Activated naive CD4-positive, alpha-beta T cell treated with anti-CD3 and anti-CD28 coated beads, Interleukin-2, amount 50 U/mL, for 24 hours (primary cell): ENCODE measurements around the gene CREB5.

Source experiments
- H3K27ac Mint-ChIP-seq: one replicate; pipeline ENCODE4 v1.8.0; 2021; ENCODE audit warnings: mild to moderate bottlenecking, mixed read lengths
- H3K27me3 Mint-ChIP-seq: one replicate; pipeline ENCODE4 v1.8.0; 2021; ENCODE audit warnings: mixed read lengths
- H3K36me3 Mint-ChIP-seq: one replicate; pipeline ENCODE4 v1.8.0; 2021; ENCODE audit warnings: mixed read lengths
- H3K4me1 Mint-ChIP-seq: one replicate; pipeline ENCODE4 v1.8.0; 2021; ENCODE audit warnings: mixed read lengths
- H3K4me3 Mint-ChIP-seq: one replicate; pipeline ENCODE4 v1.8.0; 2021; ENCODE audit warnings: mild to moderate bottlenecking, mixed read lengths
- H3K9me3 Mint-ChIP-seq: one replicate; pipeline ENCODE4 v1.8.0; 2021; ENCODE audit warnings: mixed read lengths

Gene CREB5

GRCh38 chr7:28641752-28642545 lies 229.6 kb downstream of the CREB5 start:
- H3K27ac Mint-ChIP-seq = no peak overlapping the region
- no peak overlapping the region for H3K4me3 Mint-ChIP-seq
- no peaks in the 10 kb centered on the region for H3K9me3 Mint-ChIP-seq
- peaks cover 2% of the 10 kb centered on the region for H3K27me3 Mint-ChIP-seq
- no peaks in the 10 kb centered on the region for H3K36me3 Mint-ChIP-seq
- H3K4me1 Mint-ChIP-seq = no peaks in the 10 kb centered on the region

DNA sequence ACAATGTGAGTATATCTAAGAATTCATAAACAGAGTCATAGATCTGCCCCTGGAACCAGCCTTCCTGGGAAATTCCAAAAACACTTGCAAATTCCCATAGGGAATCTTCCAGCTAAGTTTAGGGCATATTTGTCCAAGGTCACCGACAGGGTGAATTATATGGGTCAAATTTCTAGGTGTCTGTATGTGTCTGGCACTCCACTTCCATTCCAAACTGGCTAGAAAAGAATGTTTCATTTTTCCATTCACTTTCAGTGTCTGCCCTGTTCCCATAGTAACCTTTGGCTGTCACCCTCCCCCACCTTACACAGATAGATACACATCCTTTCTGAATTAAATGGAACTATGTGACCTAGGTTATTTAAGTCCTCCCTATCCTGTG lies 230.9 kb downstream of the CREB5 start:
- no peaks in the 10 kb centered on the region for H3K36me3 Mint-ChIP-seq
- H3K4me1 Mint-ChIP-seq = no peaks in the 10 kb centered on the region
- H3K27ac Mint-ChIP-seq = no peak overlapping the region
- H3K4me3 Mint-ChIP-seq = no peak overlapping the region
- H3K27me3 Mint-ChIP-seq = no peaks in the 10 kb centered on the region
- no peaks in the 10 kb centered on the region for H3K9me3 Mint-ChIP-seq

DNA sequence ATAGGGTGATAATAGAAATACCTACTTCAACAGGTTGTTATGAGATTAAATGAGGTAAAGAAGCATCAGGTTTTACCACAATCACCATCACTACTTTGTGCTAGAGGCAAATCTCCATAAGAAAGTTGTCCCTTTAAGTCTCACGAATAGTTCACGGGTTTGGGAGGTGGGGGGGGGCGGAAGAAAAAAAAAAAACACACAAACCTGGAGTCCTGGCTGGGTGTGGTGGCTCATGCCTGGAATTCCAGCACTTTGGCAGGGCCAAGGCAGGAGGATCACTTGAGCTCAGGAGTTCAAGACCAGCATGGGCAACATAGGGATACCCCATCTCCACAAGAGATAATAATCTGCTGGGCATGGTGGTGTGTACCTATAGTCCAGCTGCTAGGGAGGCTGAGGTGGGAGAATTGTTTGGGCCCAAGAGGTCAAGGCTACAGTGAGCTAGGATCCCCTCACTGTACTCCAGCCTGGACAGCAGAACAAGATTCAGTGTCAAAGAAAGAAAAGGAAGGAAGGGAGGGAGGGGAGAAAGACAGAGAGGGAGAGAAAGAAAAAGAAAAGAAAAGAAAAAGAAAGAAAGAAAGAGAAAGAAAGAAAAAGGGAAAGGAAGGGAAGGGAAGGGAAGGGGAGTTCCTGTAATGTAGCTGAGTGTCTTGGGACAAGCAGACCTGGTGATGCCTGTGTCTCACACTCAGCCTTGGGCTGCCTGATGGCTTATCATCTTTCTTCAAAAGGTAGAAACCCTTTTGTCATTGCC lies 231.4 kb downstream of the CREB5 start:
- no peaks in the 10 kb centered on the region for H3K27me3 Mint-ChIP-seq
- no peak overlapping the region for H3K4me3 Mint-ChIP-seq
- no peaks in the 10 kb centered on the region for H3K4me1 Mint-ChIP-seq
- H3K9me3 Mint-ChIP-seq = no peaks in the 10 kb centered on the region
- no peak overlapping the region for H3K27ac Mint-ChIP-seq
- no peaks in the 10 kb centered on the region for H3K36me3 Mint-ChIP-seq

GRCh38 chr7:28645866-28646265 lies 233.5 kb downstream of the CREB5 start:
- H3K4me3 Mint-ChIP-seq = no peak overlapping the region
- H3K27ac Mint-ChIP-seq = no peak overlapping the region
- H3K27me3 Mint-ChIP-seq = no peaks in the 10 kb centered on the region
- no peaks in the 10 kb centered on the region for H3K4me1 Mint-ChIP-seq
- no peaks in the 10 kb centered on the region for H3K36me3 Mint-ChIP-seq
- H3K9me3 Mint-ChIP-seq = no peaks in the 10 kb centered on the region

- no peaks in the 10 kb centered on the region for H3K4me1 Mint-ChIP-seq
- H3K36me3 Mint-ChIP-seq = no peaks in the 10 kb centered on the region
- H3K9me3 Mint-ChIP-seq = no peaks in the 10 kb centered on the region
- H3K27me3 Mint-ChIP-seq = no peaks in the 10 kb centered on the region
- no peak overlapping the region for H3K4me3 Mint-ChIP-seq
- no peak overlapping the region for H3K27ac Mint-ChIP-seq
These were observed 234.2 kb downstream of the CREB5 start for GRCh38 chr7:28646376-28647075.

DNA sequence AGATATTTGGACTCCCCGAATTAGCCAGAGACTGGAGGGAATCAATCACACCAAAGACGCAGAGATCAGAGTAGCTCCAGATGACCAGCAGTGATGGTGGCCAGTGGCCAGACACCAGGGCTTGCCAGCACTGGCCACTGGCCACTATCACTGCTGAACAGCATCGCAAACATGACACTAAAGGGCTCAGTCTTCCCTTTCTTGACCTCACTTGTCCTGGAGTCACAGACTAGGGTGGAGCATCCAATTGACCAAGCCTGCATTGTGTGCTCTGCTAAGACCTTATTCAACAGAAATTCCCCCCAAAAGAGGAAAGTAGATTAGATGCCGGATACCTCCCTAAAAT lies 234.7 kb downstream of the CREB5 start:
- no peaks in the 10 kb centered on the region for H3K36me3 Mint-ChIP-seq
- H3K9me3 Mint-ChIP-seq = no peaks in the 10 kb centered on the region
- H3K4me1 Mint-ChIP-seq = no peaks in the 10 kb centered on the region
- H3K4me3 Mint-ChIP-seq = no peak overlapping the region
- no peaks in the 10 kb centered on the region for H3K27me3 Mint-ChIP-seq
- H3K27ac Mint-ChIP-seq = no peak overlapping the region

DNA sequence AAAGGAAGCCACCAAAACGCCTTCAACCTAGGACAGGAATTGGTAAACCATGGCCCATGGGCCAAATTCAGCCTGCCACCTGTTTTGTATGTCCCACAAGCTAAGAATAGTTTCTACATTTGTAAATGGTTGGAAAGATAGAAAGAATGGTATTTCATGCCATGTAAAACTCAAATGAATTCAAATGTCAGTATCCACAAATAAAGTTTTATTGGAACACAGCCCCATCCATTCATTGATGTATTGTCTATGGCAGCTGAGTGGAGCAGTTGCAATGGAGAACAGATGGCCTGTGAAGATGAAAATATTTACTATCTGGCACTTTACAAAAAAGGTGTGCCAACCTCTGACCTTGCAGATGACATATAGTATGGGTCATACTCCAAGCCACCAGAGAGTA lies 236.9 kb downstream of the CREB5 start:
- Mint-ChIP-seq H3K27ac (no peak overlapping the region), H3K27me3 (no peaks in the 10 kb centered on the region), H3K36me3 (no peaks in the 10 kb centered on the region), H3K9me3 (no peaks in the 10 kb centered on the region), H3K4me1 (no peaks in the 10 kb centered on the region), H3K4me3 (no peak overlapping the region)

GRCh38 chr7:28649811-28650210 lies 237.5 kb downstream of the CREB5 start:
- Mint-ChIP-seq H3K27ac (no peak overlapping the region), H3K27me3 (no peaks in the 10 kb centered on the region), H3K4me3 (no peak overlapping the region), H3K36me3 (no peaks in the 10 kb centered on the region), H3K9me3 (no peaks in the 10 kb centered on the region), H3K4me1 (no peaks in the 10 kb centered on the region)

- no peaks in the 10 kb centered on the region for H3K9me3 Mint-ChIP-seq
- no peak overlapping the region for H3K4me3 Mint-ChIP-seq
- H3K4me1 Mint-ChIP-seq = no peaks in the 10 kb centered on the region
- no peak overlapping the region for H3K27ac Mint-ChIP-seq
- peaks cover 4% of the 10 kb centered on the region for H3K27me3 Mint-ChIP-seq
- peaks cover 1% of the 10 kb centered on the region for H3K36me3 Mint-ChIP-seq
These were observed 241.8 kb downstream of the CREB5 start for GRCh38 chr7:28654110-28654509.

DNA sequence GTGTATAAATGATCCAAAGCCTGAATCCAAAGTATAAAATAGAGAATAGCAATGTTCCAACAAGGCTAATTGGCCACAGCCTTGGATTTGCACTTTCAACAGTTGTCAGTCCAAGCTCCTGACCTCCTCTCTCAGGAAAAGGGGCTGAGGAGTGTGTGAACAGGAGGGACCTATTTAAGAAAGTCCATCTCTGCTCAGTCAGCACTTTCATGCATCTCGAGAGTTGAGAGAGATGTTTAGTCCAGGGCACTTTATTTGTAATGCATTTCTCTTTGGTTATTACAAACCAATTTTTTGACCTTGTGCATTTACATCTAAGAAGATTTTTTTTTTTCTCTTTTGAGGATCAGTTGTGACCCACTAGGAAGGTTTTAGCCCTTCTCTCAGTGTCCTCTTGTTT lies 244.2 kb downstream of the CREB5 start:
- Mint-ChIP-seq H3K27me3 (peaks cover 6% of the 10 kb centered on the region), H3K4me1 (peaks cover 1% of the 10 kb centered on the region), H3K9me3 (peaks cover 3% of the 10 kb centered on the region), H3K4me3 (no peak overlapping the region), H3K27ac (no peak overlapping the region), H3K36me3 (peaks cover 3% of the 10 kb centered on the region)

DNA sequence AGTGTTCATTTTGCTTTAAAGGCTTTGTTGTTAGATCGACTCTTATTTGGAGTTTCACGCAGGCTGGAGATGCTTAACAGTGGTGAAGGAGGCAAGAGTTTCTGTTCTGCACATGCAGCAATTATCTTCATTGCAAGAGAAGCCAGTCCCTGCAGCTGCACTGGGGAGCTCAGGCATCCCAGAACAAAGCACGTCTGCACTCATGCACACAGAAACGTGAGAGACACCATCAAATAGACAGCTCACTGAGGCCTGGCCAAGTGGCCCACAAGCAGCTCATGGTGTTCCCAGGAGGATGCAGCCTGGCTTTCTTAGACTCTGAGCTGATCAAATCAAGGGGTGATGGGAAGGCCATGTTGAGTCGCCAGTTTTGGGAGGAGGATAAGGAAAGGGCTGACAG lies 246.1 kb downstream of the CREB5 start:
- peaks cover 5% of the 10 kb centered on the region for H3K36me3 Mint-ChIP-seq
- no peak overlapping the region for H3K27ac Mint-ChIP-seq
- H3K27me3 Mint-ChIP-seq = peaks cover 15% of the 10 kb centered on the region
- peaks cover 7% of the 10 kb centered on the region for H3K4me1 Mint-ChIP-seq
- H3K9me3 Mint-ChIP-seq = peaks cover 6% of the 10 kb centered on the region
- H3K4me3 Mint-ChIP-seq = no peak overlapping the region

GRCh38 chr7:28660132-28660531 lies 247.8 kb downstream of the CREB5 start:
- Mint-ChIP-seq H3K36me3 (peaks cover 5% of the 10 kb centered on the region), H3K4me3 (no peak overlapping the region), H3K9me3 (peaks cover 12% of the 10 kb centered on the region), H3K27ac (no peak overlapping the region), H3K27me3 (peaks cover 22% of the 10 kb centered on the region), H3K4me1 (peaks cover 7% of the 10 kb centered on the region)

- H3K4me3 Mint-ChIP-seq = no peak overlapping the region
- H3K4me1 Mint-ChIP-seq = peaks cover 7% of the 10 kb centered on the region
- H3K9me3 Mint-ChIP-seq = peaks cover 12% of the 10 kb centered on the region
- no peak overlapping the region for H3K27ac Mint-ChIP-seq
- peaks cover 25% of the 10 kb centered on the region for H3K27me3 Mint-ChIP-seq
- peaks cover 5% of the 10 kb centered on the region for H3K36me3 Mint-ChIP-seq
These were observed 249.7 kb downstream of the CREB5 start for GRCh38 chr7:28661826-28662595.

DNA sequence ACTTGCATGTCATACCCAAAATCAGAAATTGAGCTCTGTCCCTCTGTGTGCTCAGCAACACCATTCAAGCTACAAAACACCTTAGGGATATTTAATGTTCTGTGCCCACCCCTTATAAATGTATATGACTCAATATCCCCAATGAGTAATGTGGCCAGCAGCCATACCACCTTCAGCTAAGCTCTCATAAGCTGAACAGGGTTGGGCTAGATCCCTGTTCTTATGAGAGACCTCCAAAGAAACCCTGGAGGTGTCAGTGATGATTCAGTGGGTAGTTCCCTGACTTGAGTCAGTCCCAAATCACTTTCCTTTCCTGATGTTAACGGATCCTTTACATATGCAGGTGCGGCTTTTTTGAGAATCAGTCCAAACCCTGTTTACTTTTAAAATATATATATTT lies 253.8 kb downstream of the CREB5 start:
- Mint-ChIP-seq H3K4me3 (no peak overlapping the region), H3K36me3 (peaks cover 4% of the 10 kb centered on the region), H3K27ac (no peak overlapping the region)

GRCh38 chr7:28668085-28668484 lies 255.8 kb downstream of the CREB5 start:
- no peak overlapping the region for H3K4me3 Mint-ChIP-seq
- H3K4me1 Mint-ChIP-seq = no peaks in the 10 kb centered on the region
- peaks cover 9% of the 10 kb centered on the region for H3K27me3 Mint-ChIP-seq
- no peak overlapping the region for H3K27ac Mint-ChIP-seq
- peaks cover 6% of the 10 kb centered on the region for H3K9me3 Mint-ChIP-seq
- H3K36me3 Mint-ChIP-seq = no peaks in the 10 kb centered on the region

More for the DNA sequence above, 253.8 kb downstream of the CREB5 start:
- Mint-ChIP-seq H3K4me1 (peaks cover 7% of the 10 kb centered on the region), H3K27me3 (peaks cover 21% of the 10 kb centered on the region), H3K9me3 (peaks cover 12% of the 10 kb centered on the region)
